CD4-positive, alpha-beta T cell treated with Interferon gamma for 1 hour (primary cell): ENCODE results near the gene CACNA1I.
A peak's percentile ranks its signal among the peaks of the same experiment; 100 is the strongest.

ENCODE experiments used
- DNase-seq: peaks from one replicate; pipeline ENCODE4 v3.0.0-alpha.2; 2020

Gene CACNA1I

GRCh38 chr22:39570226-39570625, 327 bp upstream of the CACNA1I start:
- DNase-seq = no peak

GRCh38 chr22:39571538-39571937, 985 bp downstream of the CACNA1I start:
- DNase-seq = no peak

- no peak for DNase-seq
These were observed 4.4 kb downstream of the CACNA1I start for GRCh38 chr22:39574779-39575551.

GRCh38 chr22:39575552-39575825, 4.9 kb downstream of the CACNA1I start:
- DNase-seq = no peak

GRCh38 chr22:39576027-39576426, 5.5 kb downstream of the CACNA1I start:
- no peak for DNase-seq

- DNase-seq = no peak
These were observed 6.8 kb downstream of the CACNA1I start for GRCh38 chr22:39577366-39577765.

GRCh38 chr22:39577900-39578299, 7.3 kb downstream of the CACNA1I start:
- DNase-seq = no peak

GRCh38 chr22:39580006-39580441, 9.5 kb downstream of the CACNA1I start:
- DNase-seq = no peak

- DNase-seq = no peak
These were observed 10.2 kb downstream of the CACNA1I start for GRCh38 chr22:39580795-39581194.

- no peak for DNase-seq
These were observed 10.8 kb downstream of the CACNA1I start for GRCh38 chr22:39581303-39581702.

GRCh38 chr22:39583066-39583667, 12.6 kb downstream of the CACNA1I start:
- no peak for DNase-seq

GRCh38 chr22:39589875-39590274, 19.3 kb downstream of the CACNA1I start:
- no peak for DNase-seq

GRCh38 chr22:39592081-39593065, 21.8 kb downstream of the CACNA1I start:
- DNase-seq = no peak

GRCh38 chr22:39593066-39593930, 22.7 kb downstream of the CACNA1I start:
- DNase-seq = no peak

GRCh38 chr22:39593931-39594285, 23.4 kb downstream of the CACNA1I start:
- DNase-seq = no peak

- DNase-seq = no peak
These were observed 23.9 kb downstream of the CACNA1I start for GRCh38 chr22:39594411-39594810.

GRCh38 chr22:39595622-39596172, 25.1 kb downstream of the CACNA1I start:
- DNase-seq = no peak

- no peak for DNase-seq
These were observed 26.0 kb downstream of the CACNA1I start for GRCh38 chr22:39596601-39597000.

GRCh38 chr22:39597236-39597869, 26.8 kb downstream of the CACNA1I start:
- DNase-seq = no peak

- DNase-seq = peak; percentile 68
These were observed 27.7 kb downstream of the CACNA1I start for GRCh38 chr22:39598017-39598965.
